Cardiac fibroblast (primary cell): ENCODE data around the gene NAALADL2.

ENCODE experiments used
- DNase-seq, 2 donors: peaks; one replicate each; pipeline versions ENCODE4 v3.0.0 to v3.0.0-alpha.2; 2010; ENCODE audit warnings: low read depth in 2 of 2
- H3K4me3 ChIP-seq, 2 donors: replicated peaks in 1 of 2; 1 replicate in 1 of 2; 2 replicates in 1 of 2; pipeline ENCODE4 v1.5.1; 2011; ENCODE audit warnings: low read depth in 2 of 2, low read length in 2 of 2, mild to moderate bottlenecking in 2 of 2, moderate library complexity in 1 of 2
- CTCF ChIP-seq: IDR thresholded peaks from one replicate; pipeline ENCODE4 v1.5.1; 2011; ENCODE audit warnings: low read depth, mild to moderate bottlenecking, low read length, inconsistent platforms

NAALADL2 gene

GRCh38 chr3:175047786-175048185 is 188.7 kb downstream of the NAALADL2 start:
- no peak for TF ChIP-seq CTCF
- H3K4me3 ChIP-seq = no peak overlapping the region
- no peak for DNase-seq

- no peak for DNase-seq
- TF ChIP-seq CTCF = no peak
- H3K4me3 ChIP-seq = no peak overlapping the region
Observed at GRCh38 chr3:175057401-175057800, 198.3 kb downstream of the NAALADL2 start.

- DNase-seq = no peak
- no peak for TF ChIP-seq CTCF
- no peak overlapping the region for H3K4me3 ChIP-seq
Observed at GRCh38 chr3:175059788-175060187, 200.7 kb downstream of the NAALADL2 start.

GRCh38 chr3:175065497-175065896 is 206.4 kb downstream of the NAALADL2 start:
- no peak for TF ChIP-seq CTCF
- H3K4me3 ChIP-seq = no peak overlapping the region
- DNase-seq = no peak

GRCh38 chr3:175066617-175067415 is 207.7 kb downstream of the NAALADL2 start:
- H3K4me3 ChIP-seq = no peak overlapping the region
- no peak for DNase-seq
- TF ChIP-seq CTCF = no peak

GRCh38 chr3:175068587-175068986 is 209.5 kb downstream of the NAALADL2 start:
- no peak for DNase-seq
- H3K4me3 ChIP-seq = no peak overlapping the region
- no peak for TF ChIP-seq CTCF

- DNase-seq = peak in 1 of 2 donors; percentile 14
- no peak for TF ChIP-seq CTCF
- no peak overlapping the region for H3K4me3 ChIP-seq
Observed at GRCh38 chr3:175070946-175071345, 211.8 kb downstream of the NAALADL2 start.
